B cell (primary cell): ENCODE measurements around the gene LIPT1. TPM values are rescaled to one million over a fixed set of nuclear protein-coding genes. Genes with fewer than 3 reads are reported as not detected.

Experiments
- polyA plus RNA-seq: library from polyadenylated mRNA; depleted of rRNA; stranded (reverse); fragments of >200 nt; gene quantifications from 2 replicates; pipeline ENCODE4 v1.2.3, GENCODE V29; 2012
- small RNA-seq: library from RNA; depleted of rRNA; stranded (forward); fragments of <200 nt; gene quantifications from one replicate; pipeline ENCODE3, GENCODE V24; 2012; ENCODE audit warnings: low replicate concordance, low read depth; ENCODE audit not compliant: insufficient read length
- total RNA-seq, 2 donors: library from RNA; stranded (reverse); fragments of 120-200 nt in 1 of 2; gene quantifications; 1 replicate in 1 of 2; 2 replicates in 1 of 2; pipeline versions ENCODE4 v1.2.3 to v1.2.4, GENCODE V29; 2013 to 2022

The LIPT1 gene
- total and polyA plus RNA-seq, 2 donors (not counting 1 experiment from before 2014, with no cell fraction given): 12.2 to 24.3 TPM

Small RNAs within 50 kb of the gene (small RNA-seq; reads per million reads assigned to genes)
- gene AC092587.1: not detected

Other genes starting within 250 kb of the LIPT1 start
- 0.07 and 0.25 TPM in 2 replicates for gene CRACDL, start 218.7 kb upstream of the LIPT1 start, total RNA-seq
- not detected in 2 replicates for gene CRACDL, start 218.7 kb upstream of the LIPT1 start, polyA plus RNA-seq
- gene C2orf15, start 13.3 kb upstream of the LIPT1 start, total RNA-seq: 1.0 and 1.2 TPM in 2 replicates
- 0.89 and 1.1 TPM in 2 replicates for gene C2orf15, start 13.3 kb upstream of the LIPT1 start, polyA plus RNA-seq
- 36.9 and 39.6 TPM in 2 replicates for gene TSGA10, start within 50 bp of the LIPT1 start, total RNA-seq
- gene TSGA10, start within 50 bp of the LIPT1 start, polyA plus RNA-seq: 4.6 and 6.7 TPM in 2 replicates
- gene MITD1, start 26.1 kb downstream of the LIPT1 start, total RNA-seq: 71.6 and 73.0 TPM in 2 replicates
- 31.0 and 53.1 TPM in 2 replicates for gene MITD1, start 26.1 kb downstream of the LIPT1 start, polyA plus RNA-seq
- gene MRPL30, start 26.2 kb downstream of the LIPT1 start, total RNA-seq: 18.5 and 21.9 TPM in 2 replicates
- gene MRPL30, start 26.2 kb downstream of the LIPT1 start, polyA plus RNA-seq: 4.7 and 5.0 TPM in 2 replicates
- gene LYG2, start 100.7 kb downstream of the LIPT1 start, total RNA-seq: not detected in 2 replicates
- not detected in 2 replicates for gene LYG2, start 100.7 kb downstream of the LIPT1 start, polyA plus RNA-seq
- 2.7 and 3.0 TPM in 2 replicates for gene LYG1, start 146.2 kb downstream of the LIPT1 start, total RNA-seq
- 4.0 and 4.5 TPM in 2 replicates for gene LYG1, start 146.2 kb downstream of the LIPT1 start, polyA plus RNA-seq
- gene TXNDC9, start 181.4 kb downstream of the LIPT1 start, total RNA-seq: 21.7 and 27.1 TPM in 2 replicates
- 9.3 and 11.2 TPM in 2 replicates for gene TXNDC9, start 181.4 kb downstream of the LIPT1 start, polyA plus RNA-seq
- 32.8 and 33.0 TPM in 2 replicates for gene EIF5B, start 182.4 kb downstream of the LIPT1 start, total RNA-seq
- 4.5 and 5.1 TPM in 2 replicates for gene EIF5B, start 182.4 kb downstream of the LIPT1 start, polyA plus RNA-seq